ENCODE results near the gene CRIP3. TPM values are rescaled to one million over a fixed set of nuclear protein-coding genes. Genes with fewer than 3 reads are reported as not detected.

The CRIP3 gene
- total and polyA plus RNA-seq, 2 of the 13 experiments (the other 11 are each of a cell fraction or from before 2014, with no cell fraction given), result 6.3 to 9.3 TPM

GRCh38 chr6:43263314-43264178 lies 45.1 kb downstream of the CRIP3 start (continued):
- peak; percentile 82 for TF ChIP-seq KDM4B (CRISPR knock-in tag; IDR thresholded peaks at IDR 0.05)
- no peak for TF ChIP-seq KDM5A (IDR thresholded peaks at IDR 0.05; ENCODE audit: borderline replicate concordance, low read length)
- TF ChIP-seq ZNF343 (CRISPR knock-in tag; IDR thresholded peaks at IDR 0.05), result peak; percentile 82; the same call in 1 of the 2 replicates
- TF ChIP-seq PRMT3 (CRISPR knock-in tag; IDR thresholded peaks at IDR 0.05; ENCODE audit: borderline replicate concordance, low read depth), result no peak
- TF ChIP-seq ZNF256 (CRISPR knock-in tag; conservative IDR thresholded peaks at IDR 0.05), result no peak
- peak; percentile 58; the same call in 1 of the 2 replicates for TF ChIP-seq ZNF335 (CRISPR knock-in tag; IDR thresholded peaks at IDR 0.05)
- TF ChIP-seq TCF7L2 (IDR thresholded peaks at IDR 0.05; ENCODE audit: low read depth, low read length), result no peak
- no peak for TF ChIP-seq RBM39 (IDR thresholded peaks at IDR 0.05; ENCODE audit: low read depth, low read length, poor library complexity, severe bottlenecking)
- no peak for TF ChIP-seq ZNF597 (CRISPR knock-in tag; IDR thresholded peaks at IDR 0.05)
- TF ChIP-seq ZFP37 (CRISPR knock-in tag; IDR thresholded peaks at IDR 0.05; ENCODE audit: borderline replicate concordance), result no peak
- no peak for TF ChIP-seq ZUFSP (CRISPR knock-in tag; IDR thresholded peaks at IDR 0.05; ENCODE audit: borderline replicate concordance)
- TF ChIP-seq CEBPG (CRISPR knock-in tag; IDR thresholded peaks at IDR 0.05), result 0 out of 2 replicates have a peak, but pooled peaks have one; percentile 16
- no peak for TF ChIP-seq ZNF18 (CRISPR knock-in tag; IDR thresholded peaks at IDR 0.05; ENCODE audit: insufficient replicate concordance)
- TF ChIP-seq ZNF263 (CRISPR knock-in tag; IDR thresholded peaks at IDR 0.05), result 0 out of 2 replicates have a peak, but pooled peaks have one; percentile 13
- TF ChIP-seq CEBPB (IDR thresholded peaks at IDR 0.05; ENCODE audit: borderline replicate concordance, low read depth, low read length), result no peak
- peak; percentile 68; the same call in 1 of the 2 replicates for TF ChIP-seq SSRP1 (CRISPR knock-in tag; IDR thresholded peaks at IDR 0.05)
- TF ChIP-seq ZNF432 (CRISPR knock-in tag; IDR thresholded peaks at IDR 0.05; ENCODE audit: borderline replicate concordance), result no peak
- no peak for TF ChIP-seq ZNF143 (CRISPR knock-in tag; IDR thresholded peaks at IDR 0.05)
- peak; percentile 59; the same call in 1 of the 2 replicates for TF ChIP-seq ARID4A (CRISPR knock-in tag; IDR thresholded peaks at IDR 0.05; ENCODE audit: borderline replicate concordance)
- no peak for TF ChIP-seq ZNF703 (CRISPR knock-in tag; IDR thresholded peaks at IDR 0.05; ENCODE audit: borderline replicate concordance)
